ENCODE results near the gene EIF4A2. TPM values are rescaled to one million over a fixed set of nuclear protein-coding genes. Genes with fewer than 3 reads are reported as not detected.
A peak's percentile ranks its signal among the peaks of the same experiment; 100 is the strongest.

The EIF4A2 gene
- polyA plus RNA-seq, 1 of the 3 experiments (the other 2 are of a cell fraction) = 270 TPM

- TF ChIP-seq REST (IDR thresholded peaks at IDR 0.05; ENCODE audit: low read depth, low read length) = peak; percentile 25; the same call in 1 of the 2 replicates
- no peak for TF ChIP-seq FOXM1 (IDR thresholded peaks at IDR 0.05; ENCODE audit: low read depth)
- 0 out of 2 replicates have a peak, but pooled peaks have one; percentile 28 for TF ChIP-seq YY1 (IDR thresholded peaks at IDR 0.05; ENCODE audit: low read depth)
- peak; percentile 58 for TF ChIP-seq MXI1 (IDR thresholded peaks at IDR 0.05; ENCODE audit: low read depth, low read length)
- peak; percentile 84 for TF ChIP-seq GABPA (IDR thresholded peaks at IDR 0.05; ENCODE audit: low read depth)
- TF ChIP-seq FOSL2 (IDR thresholded peaks at IDR 0.05; ENCODE audit: borderline replicate concordance, low read depth) = no peak
- TF ChIP-seq, protein P1, sequence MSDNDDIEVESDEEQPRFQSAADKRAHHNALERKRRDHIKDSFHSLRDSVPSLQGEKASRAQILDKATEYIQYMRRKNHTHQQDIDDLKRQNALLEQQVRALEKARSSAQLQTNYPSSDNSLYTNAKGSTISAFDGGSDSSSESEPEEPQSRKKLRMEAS (IDR thresholded peaks at IDR 0.05; ENCODE audit: low read depth) = no peak; the same call in 1 of the 2 replicates
- TF ChIP-seq, protein P2, sequence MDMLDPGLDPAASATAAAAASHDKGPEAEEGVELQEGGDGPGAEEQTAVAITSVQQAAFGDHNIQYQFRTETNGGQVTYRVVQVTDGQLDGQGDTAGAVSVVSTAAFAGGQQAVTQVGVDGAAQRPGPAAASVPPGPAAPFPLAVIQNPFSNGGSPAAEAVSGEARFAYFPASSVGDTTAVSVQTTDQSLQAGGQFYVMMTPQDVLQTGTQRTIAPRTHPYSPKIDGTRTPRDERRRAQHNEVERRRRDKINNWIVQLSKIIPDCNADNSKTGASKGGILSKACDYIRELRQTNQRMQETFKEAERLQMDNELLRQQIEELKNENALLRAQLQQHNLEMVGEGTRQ (IDR thresholded peaks at IDR 0.05; ENCODE audit: borderline replicate concordance, low read depth, low read length) = no peak
- no peak for TF ChIP-seq EP300 (IDR thresholded peaks at IDR 0.05; ENCODE audit: borderline replicate concordance in 1 of 2, low read depth in 1 of 2, low read length in 1 of 2)
- peak; percentile 44; the same call in 1 of the 2 replicates for TF ChIP-seq ELF1 (IDR thresholded peaks at IDR 0.05)
- TF ChIP-seq CHD2 (IDR thresholded peaks at IDR 0.05; ENCODE audit: low read length, partially characterized antibody) = peak; percentile 68
Measured at GRCh38 chr3:186806089-186807055, 23.0 kb downstream of the EIF4A2 start, which contains the start of gene RFC4 (continued).

DNA sequence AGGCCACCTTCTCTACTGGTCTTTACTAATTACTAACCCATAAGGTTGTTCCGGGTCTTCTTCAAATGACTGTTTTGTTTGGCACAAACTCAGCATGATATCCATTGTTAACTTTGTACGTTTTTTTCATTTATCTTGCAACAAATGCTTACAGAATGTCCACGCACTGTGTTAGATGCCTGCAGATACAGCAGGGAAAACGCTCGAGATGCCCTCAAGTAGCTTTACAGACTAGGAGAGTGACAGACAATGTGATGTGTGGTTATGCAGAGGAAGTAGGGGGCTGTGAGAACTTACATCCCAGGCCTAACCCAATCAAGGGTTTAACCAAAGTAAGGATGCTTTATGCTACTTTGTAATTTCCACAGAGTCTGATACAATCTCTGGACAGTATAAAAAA is 23.9 kb downstream of the EIF4A2 start:
- peak overlapping the region; percentile 98; the same call in 1 of the 2 replicates for H2AFZ ChIP-seq (ENCODE audit: low read depth)
- H4K20me1 ChIP-seq (ENCODE audit: insufficient read depth) = no peaks in the 10 kb centered on the region
- WGBS (ENCODE audit: low lambda C conversion rate) = 69% methylated on average over 5 of the region's 5 CpGs
- no peak overlapping the region for H3K9ac ChIP-seq
- H3K27me3 ChIP-seq (ENCODE audit: insufficient read depth) = no peaks in the 10 kb centered on the region
- CTCF ChIA-PET = interaction anchor here (1.0 to 3.2 kb wide), 4 partner anchors 14 to 218 kb away, joined by 3 to 15 read pairs (median 6); no protein-coding TSS in a partner anchor
- POLR2A ChIA-PET = interaction anchor here (0.6 to 2.5 kb wide), 2 partner anchors 9 to 24 kb away, joined by 3 to 15 read pairs; partner anchors contain the start of gene EIF4A2
- DNase-seq = no peak
- peak overlapping the region; percentile 75 to 89; a peak in 3 of 4 replicates for H3K4me3 ChIP-seq (ENCODE audit: low read depth in 2 of 2, low read length in 1 of 2)
- H3K9me3 ChIP-seq = no peaks in the 10 kb centered on the region
- H3F3A ChIP-seq (replicated peaks; ENCODE audit: insufficient read depth) = peaks cover 4% of the 10 kb centered on the region
- H3K4me2 ChIP-seq = peak overlapping the region; percentile 90
- peaks cover 8 to 12% of the 10 kb centered on the region in 2 experiments; a peak in 3 of 4 replicates for H3K4me1 ChIP-seq (ENCODE audit: control insufficient read depth in 1 of 2, insufficient read depth in 2 of 2, low read depth in 1 of 2, low read length in 1 of 2)
- peaks cover 6 to 7% of the 10 kb centered on the region in 2 experiments for H3K36me3 ChIP-seq (replicated peaks in 1 of 2; ENCODE audit: control insufficient read depth in 1 of 2, insufficient read depth in 2 of 2, low read length in 1 of 2)
- H3K79me2 ChIP-seq (ENCODE audit: insufficient read depth) = peaks cover 16% of the 10 kb centered on the region
- no peaks in the 10 kb centered on the region for H3K9me2 ChIP-seq
- H3K27ac ChIP-seq (ENCODE audit: low read depth in 2 of 2, low read length in 1 of 2) = no peak overlapping the region
- TF ChIP-seq, protein P3, sequence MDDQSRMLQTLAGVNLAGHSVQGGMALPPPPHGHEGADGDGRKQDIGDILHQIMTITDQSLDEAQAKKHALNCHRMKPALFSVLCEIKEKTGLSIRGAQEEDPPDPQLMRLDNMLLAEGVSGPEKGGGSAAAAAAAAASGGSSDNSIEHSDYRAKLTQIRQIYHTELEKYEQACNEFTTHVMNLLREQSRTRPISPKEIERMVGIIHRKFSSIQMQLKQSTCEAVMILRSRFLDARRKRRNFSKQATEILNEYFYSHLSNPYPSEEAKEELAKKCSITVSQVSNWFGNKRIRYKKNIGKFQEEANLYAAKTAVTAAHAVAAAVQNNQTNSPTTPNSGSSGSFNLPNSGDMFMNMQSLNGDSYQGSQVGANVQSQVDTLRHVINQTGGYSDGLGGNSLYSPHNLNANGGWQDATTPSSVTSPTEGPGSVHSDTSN (IDR thresholded peaks at IDR 0.05) = no peak
- TF ChIP-seq GATA2 (CRISPR knock-in tag; IDR thresholded peaks at IDR 0.05) (no peak), FOXJ3 (CRISPR knock-in tag; IDR thresholded peaks at IDR 0.05) (no peak), RCOR1 (IDR thresholded peaks at IDR 0.05; ENCODE audit: low read length) (no peak), SIN3A (IDR thresholded peaks at IDR 0.05; ENCODE audit: borderline replicate concordance, low read depth, low read length) (no peak), MXI1 (IDR thresholded peaks at IDR 0.05; ENCODE audit: low read depth, low read length) (no peak), FOSL2 (IDR thresholded peaks at IDR 0.05; ENCODE audit: borderline replicate concordance, low read depth) (no peak), RAD21 (IDR thresholded peaks at IDR 0.05; ENCODE audit: low read length) (no peak), REST (IDR thresholded peaks at IDR 0.05; ENCODE audit: low read depth, low read length) (no peak)
- TF ChIP-seq, protein P2 (IDR thresholded peaks at IDR 0.05; ENCODE audit: borderline replicate concordance, low read depth, low read length) = no peak
